Tibial nerve (tissue), 4 donors: ENCODE data around the gene EIF2S3. TPM values are rescaled to one million over a fixed set of nuclear protein-coding genes. Genes with fewer than 3 reads are reported as not detected.

Source experiments
- DNase-seq, 2 donors: peaks; one replicate each; pipeline ENCODE4 v3.0.0-alpha.2; 2019; ENCODE audit warnings: low spot score in 2 of 2
- H3K27ac ChIP-seq, 4 donors: fragments of 200-600 bp; sonication (generic) in 3 of 4; one replicate each; pipeline ENCODE4 v1.5.1; 2017 to 2019; ENCODE audit warnings: mild to moderate bottlenecking in 1 of 4
- H3K27me3 ChIP-seq, 2 donors: fragments of 200-600 bp; sonication (generic) in 1 of 2; one replicate each; pipeline versions ENCODE4 v1.5.1 to v1.6.0; 2017 to 2019
- H3K36me3 ChIP-seq, 3 donors: fragments of 200-600 bp; sonication (generic); one replicate each; pipeline ENCODE4 v1.5.1; 2018 to 2019
- H3K4me1 ChIP-seq, 4 donors: fragments of 200-600 bp; sonication (generic) in 3 of 4; one replicate each; pipeline ENCODE4 v1.5.1; 2017 to 2019
- H3K4me3 ChIP-seq, 4 donors: fragments of 200-600 bp; sonication (generic) in 3 of 4; one replicate each; pipeline ENCODE4 v1.5.1; 2017 to 2019; ENCODE audit warnings: mild to moderate bottlenecking in 1 of 4, moderate library complexity in 1 of 4
- H3K9me3 ChIP-seq, 4 donors: fragments of 200-600 bp; sonication (generic) in 3 of 4; one replicate each; pipeline ENCODE4 v1.5.1; 2017 to 2019
- EP300 ChIP-seq, 2 donors: sonication (generic); formaldehyde crosslinking; IDR thresholded peaks; one replicate each; pipeline ENCODE4 v1.6.1; 2017; ENCODE audit warnings: antibody characterized with exemption in 2 of 2, mild to moderate bottlenecking in 1 of 2
- POLR2A ChIP-seq, 2 donors: fragments of 450-650 bp; IDR thresholded peaks; one replicate each; pipeline ENCODE4 v1.6.1; 2017; ENCODE audit warnings: antibody characterized with exemption in 2 of 2, mild to moderate bottlenecking in 2 of 2, moderate library complexity in 2 of 2
- WGBS, 2 donors: methylation state at CpG; one replicate each; pipeline ENCODE4 v1.1.5; 2018; 5-methylcytosine and 5-hydroxymethylcytosine counted together
- total RNA-seq, 4 donors: library from RNA; depleted of rRNA; stranded (reverse); fragments of >200 nt; gene quantifications; one replicate each; pipeline ENCODE4 v1.1.0, GENCODE V29; 2016
- TF ChIP-seq, protein P1 (sequence below), 5 experiments: fragments of 200-600 bp in 3 of 5; fragments of 450-650 bp in 2 of 5; sonication (generic) in 3 of 5; IDR thresholded peaks; one replicate each; pipeline ENCODE4 v1.5.1; 2016 to 2019; ENCODE audit warnings: antibody characterized with exemption in 5 of 5, mild to moderate bottlenecking in 3 of 5, moderate library complexity in 2 of 5

The EIF2S3 gene
- total RNA-seq, 4 donors from 2014 or later: 62.4 to 77.2 (median 76.4) TPM

DNA sequence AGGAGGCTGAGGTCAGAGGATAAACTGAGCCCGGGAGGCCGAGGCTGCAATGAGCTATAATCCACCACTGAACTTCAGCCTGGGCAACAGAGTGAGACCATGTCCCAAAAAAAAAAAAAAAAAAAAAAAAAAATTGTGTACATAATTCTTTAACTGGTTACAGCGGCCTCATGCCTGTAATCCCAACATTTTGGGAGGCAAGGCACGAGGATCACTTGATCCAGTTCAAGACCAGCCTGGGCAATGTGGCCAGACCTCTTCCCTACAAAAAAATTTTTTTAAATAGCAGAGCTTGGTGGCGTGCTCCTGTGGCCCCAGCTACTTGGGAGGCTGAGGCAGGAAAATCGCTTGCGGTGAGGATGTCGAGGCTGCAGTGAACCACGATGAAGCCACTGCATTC lies 37.1 kb upstream of the EIF2S3 start:
- H3K4me1 ChIP-seq: peaks cover 0 to 8% (median 0%) of the 10 kb centered on the region in 4 donors
- no peaks in the 10 kb centered on the region for H3K9me3 ChIP-seq
- no peak for TF ChIP-seq EP300 (IDR thresholded peaks at IDR 0.05)
- no peak for TF ChIP-seq POLR2A (IDR thresholded peaks at IDR 0.05)
- TF ChIP-seq, protein P1, sequence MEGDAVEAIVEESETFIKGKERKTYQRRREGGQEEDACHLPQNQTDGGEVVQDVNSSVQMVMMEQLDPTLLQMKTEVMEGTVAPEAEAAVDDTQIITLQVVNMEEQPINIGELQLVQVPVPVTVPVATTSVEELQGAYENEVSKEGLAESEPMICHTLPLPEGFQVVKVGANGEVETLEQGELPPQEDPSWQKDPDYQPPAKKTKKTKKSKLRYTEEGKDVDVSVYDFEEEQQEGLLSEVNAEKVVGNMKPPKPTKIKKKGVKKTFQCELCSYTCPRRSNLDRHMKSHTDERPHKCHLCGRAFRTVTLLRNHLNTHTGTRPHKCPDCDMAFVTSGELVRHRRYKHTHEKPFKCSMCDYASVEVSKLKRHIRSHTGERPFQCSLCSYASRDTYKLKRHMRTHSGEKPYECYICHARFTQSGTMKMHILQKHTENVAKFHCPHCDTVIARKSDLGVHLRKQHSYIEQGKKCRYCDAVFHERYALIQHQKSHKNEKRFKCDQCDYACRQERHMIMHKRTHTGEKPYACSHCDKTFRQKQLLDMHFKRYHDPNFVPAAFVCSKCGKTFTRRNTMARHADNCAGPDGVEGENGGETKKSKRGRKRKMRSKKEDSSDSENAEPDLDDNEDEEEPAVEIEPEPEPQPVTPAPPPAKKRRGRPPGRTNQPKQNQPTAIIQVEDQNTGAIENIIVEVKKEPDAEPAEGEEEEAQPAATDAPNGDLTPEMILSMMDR (IDR thresholded peaks at IDR 0.05): no peak
- H3K36me3 ChIP-seq: no peaks in the 10 kb centered on the region
- no peak for DNase-seq
- H3K27me3 ChIP-seq: peaks cover 0 to 4% of the 10 kb centered on the region in 2 donors
- 85 to 97% methylated on average over 8 to 9 of the region's 9 CpGs for WGBS, 2 donors
- no peak overlapping the region for H3K27ac ChIP-seq
- H3K4me3 ChIP-seq: no peak overlapping the region

GRCh38 chrX:24018809-24019208 lies 35.9 kb upstream of the EIF2S3 start:
- no peaks in the 10 kb centered on the region for H3K9me3 ChIP-seq
- H3K4me1 ChIP-seq: peaks cover 0 to 8% (median 0%) of the 10 kb centered on the region in 4 donors
- TF ChIP-seq POLR2A (IDR thresholded peaks at IDR 0.05): no peak
- TF ChIP-seq, protein P1 (IDR thresholded peaks at IDR 0.05): no peak
- no peak for TF ChIP-seq EP300 (IDR thresholded peaks at IDR 0.05)
- peaks cover 0 to 4% of the 10 kb centered on the region in 2 donors for H3K27me3 ChIP-seq
- H3K36me3 ChIP-seq: no peaks in the 10 kb centered on the region
- DNase-seq: no peak
- 56 to 66% methylated on average over 4 of the region's 4 CpGs for WGBS, 2 donors
- H3K27ac ChIP-seq: no peak overlapping the region
- H3K4me3 ChIP-seq: no peak overlapping the region

- no peak overlapping the region for H3K27ac ChIP-seq
- H3K36me3 ChIP-seq: no peaks in the 10 kb centered on the region
- TF ChIP-seq, protein P1 (IDR thresholded peaks at IDR 0.05): no peak
- TF ChIP-seq POLR2A (IDR thresholded peaks at IDR 0.05): no peak
- no peak for TF ChIP-seq EP300 (IDR thresholded peaks at IDR 0.05)
- H3K4me1 ChIP-seq: peaks cover 0 to 8% (median 0%) of the 10 kb centered on the region in 4 donors
- H3K27me3 ChIP-seq: peaks cover 0 to 4% of the 10 kb centered on the region in 2 donors
- no peak for DNase-seq
- no peak overlapping the region for H3K4me3 ChIP-seq
- WGBS, 2 donors: 80 to 85% methylated on average over 7 of the region's 7 CpGs
- H3K9me3 ChIP-seq: no peaks in the 10 kb centered on the region
Observed at GRCh38 chrX:24019448-24019847, 35.3 kb upstream of the EIF2S3 start.

- Histone ChIP-seq H3K27ac (no peak overlapping the region), H3K36me3 (no peaks in the 10 kb centered on the region), H3K9me3 (no peaks in the 10 kb centered on the region), H3K4me1 (peaks cover 0 to 8% (median 0%) of the 10 kb centered on the region in 4 donors), H3K27me3 (peaks cover 0 to 3% of the 10 kb centered on the region in 2 donors), H3K4me3 (no peak overlapping the region)
- 57 to 59% methylated on average over 3 of the region's 3 CpGs for WGBS, 2 donors
- no peak for DNase-seq
- TF ChIP-seq, protein P1 (IDR thresholded peaks at IDR 0.05): no peak
- TF ChIP-seq EP300 (IDR thresholded peaks at IDR 0.05) (no peak), POLR2A (IDR thresholded peaks at IDR 0.05) (no peak)
Observed at GRCh38 chrX:24020306-24020876, 34.4 kb upstream of the EIF2S3 start.

- Histone ChIP-seq H3K27ac (peak overlapping the region in 2 of 4 donors; percentile 97 to 98), H3K36me3 (no peaks in the 10 kb centered on the region), H3K4me1 (peaks cover 0 to 8% (median 0%) of the 10 kb centered on the region in 4 donors), H3K9me3 (no peaks in the 10 kb centered on the region), H3K27me3 (peaks cover 0 to 6% of the 10 kb centered on the region in 2 donors), H3K4me3 (peak overlapping the region in 3 of 4 donors; percentile 76 to 84 (median 78))
- no peak for DNase-seq
- TF ChIP-seq, protein P1 (IDR thresholded peaks at IDR 0.05): no peak
- TF ChIP-seq EP300 (IDR thresholded peaks at IDR 0.05) (no peak), POLR2A (IDR thresholded peaks at IDR 0.05) (no peak)
- WGBS, 2 donors: 25 to 33% methylated on average over 1 of the region's 1 CpG
Observed at GRCh38 chrX:24023544-24023943, 31.2 kb upstream of the EIF2S3 start.
